HepG2 (cell line): Measurements from ENCODE around the gene ITGB3. TPM values are rescaled to one million over a fixed set of nuclear protein-coding genes. Genes with fewer than 3 reads are reported as not detected.

ENCODE experiments used
- ATAC-seq: fragments of 200-7000 bp; cut with Tn5 transposase; 3 replicates; pipeline ENCODE4 v1.9.1; 2020; ENCODE audit warnings: mild to moderate bottlenecking, moderate library complexity
- BruUV-seq: library from RNA; stranded (reverse); fragments of 400-500 nt; replicated peaks from 2 replicates; lab custom pipeline; 2021; lab: Mats Ljungman, UMichigan
- CTCF ChIA-PET: fragments of 300-600 bp; formaldehyde crosslinking; extraction: SDS; loops from one replicate; lab custom pipeline; 2021; ENCODE audit warnings: low total read pairs, inconsistent platforms, low intra/inter-chr PET ratio; lab: Yijun Ruan, JAX
- POLR2A ChIA-PET: fragments of 350-600 bp; sonication (Branson Sonifier 250); formaldehyde crosslinking; loops from one replicate; lab custom pipeline; 2020; ENCODE audit warnings: antibody characterized with exemption, inconsistent platforms; lab: Yijun Ruan, JAX
- DNase-seq: peaks from one replicate; pipeline ENCODE4 v3.0.0-alpha.2; 2015; ENCODE audit warnings: low spot score
- FAIRE-seq: peaks from 3 replicates; lab custom pipeline; 2011; peaks lifted over from hg19 to GRCh38; lab: Jason Lieb, UNC
- H2AFZ ChIP-seq: one replicate; pipeline ENCODE4 v1.6.1; 2011; ENCODE audit warnings: low read length, inconsistent platforms
- H3K27ac ChIP-seq: fragments of 300-600 bp; 3 replicates; pipeline ENCODE4 v1.8.0; 2011; ENCODE audit warnings: mixed run types, mild to moderate bottlenecking, mixed read lengths, low read length, inconsistent platforms; ENCODE audit not compliant: insufficient read depth; ENCODE audit errors: extremely low read length
- H3K27me3 ChIP-seq, 2 experiments: fragments of 200-600 bp in 1 of 2; 2 replicates in 1 of 2; 3 replicates in 1 of 2; pipeline versions ENCODE4 v1.6.0 to v1.8.0; 2011; ENCODE audit warnings: low read length in 2 of 2, mild to moderate bottlenecking in 2 of 2, moderate library complexity in 2 of 2, inconsistent platforms in 1 of 2; ENCODE audit not compliant: insufficient read depth in 2 of 2, control insufficient read depth in 1 of 2
- H3K36me3 ChIP-seq, 2 experiments: fragments of 200-600 bp in 1 of 2; replicated peaks in 1 of 2; 2 replicates in 1 of 2; 3 replicates in 1 of 2; pipeline versions ENCODE4 v1.5.1 to v1.8.0; 2011; ENCODE audit warnings: low read length in 2 of 2, inconsistent platforms in 1 of 2; ENCODE audit not compliant: insufficient read depth in 2 of 2, control insufficient read depth in 1 of 2
- H3K4me1 ChIP-seq: 2 replicates; pipeline ENCODE4 v1.5.1; 2012; ENCODE audit warnings: low read length, inconsistent platforms; ENCODE audit not compliant: insufficient read depth
- H3K4me2 ChIP-seq: 2 replicates; pipeline ENCODE4 v1.6.0; 2011; ENCODE audit warnings: low read depth, low read length, inconsistent platforms
- H3K4me3 ChIP-seq, 3 experiments: fragments of 200-600 bp in 1 of 3; sonication (generic), shearing (Covaris generic) in 1 of 3; replicated peaks in 1 of 3; 2 replicates each; pipeline ENCODE4 v1.5.1; 2011 to 2016; ENCODE audit warnings: low read length in 3 of 3, inconsistent platforms in 2 of 3, low read depth in 2 of 3, mild to moderate bottlenecking in 2 of 3, control low read depth in 1 of 3, mixed read lengths in 1 of 3; ENCODE audit not compliant: insufficient read depth in 1 of 3
- H3K79me2 ChIP-seq: one replicate; pipeline ENCODE4 v1.6.1; 2011; ENCODE audit warnings: low read length, inconsistent platforms; ENCODE audit not compliant: insufficient read depth
- H3K9ac ChIP-seq: 2 replicates; pipeline ENCODE4 v1.6.0; 2011; ENCODE audit warnings: mild to moderate bottlenecking, low read depth, low read length, inconsistent platforms; ENCODE audit not compliant: insufficient read depth
- H3K9me3 ChIP-seq: 2 replicates; pipeline ENCODE4 v1.5.1; 2012; ENCODE audit warnings: mild to moderate bottlenecking, low read length
- H4K20me1 ChIP-seq: 2 replicates; pipeline ENCODE4 v1.6.0; 2011; ENCODE audit warnings: inconsistent platforms, mild to moderate bottlenecking, low read length, moderate library complexity; ENCODE audit not compliant: insufficient read depth
- CEBPB ChIP-seq: IDR thresholded peaks from 2 replicates; pipeline ENCODE4 v1.6.1; 2011; ENCODE audit warnings: low read depth, low read length, improper control_type of control experiment, borderline replicate concordance
- CEBPG ChIP-seq: IDR thresholded peaks from 2 replicates; pipeline ENCODE4 v1.6.1; 2016
- EP300 ChIP-seq, 3 experiments: sonication (generic) in 1 of 3; formaldehyde crosslinking in 1 of 3; IDR thresholded peaks; 2 replicates each; pipeline versions ENCODE4 v1.5.1 to v1.6.1; 2011 to 2020; ENCODE audit warnings: low read depth in 2 of 3, low read length in 2 of 3, borderline replicate concordance in 1 of 3, improper control_type of control experiment in 1 of 3, mild to moderate bottlenecking in 1 of 3, missing genetic modification reagents in 1 of 3, moderate library complexity in 1 of 3
- HNF1B ChIP-seq: sonication (generic); formaldehyde crosslinking; IDR thresholded peaks from 2 replicates; pipeline ENCODE4 v1.5.1; 2020; ENCODE audit warnings: mild to moderate bottlenecking, moderate library complexity, missing genetic modification reagents
- MAFF ChIP-seq: IDR thresholded peaks from 2 replicates; pipeline ENCODE4 v1.6.1; 2011; ENCODE audit warnings: low read depth, low read length, improper control_type of control experiment
- SALL1 ChIP-seq: sonication (generic); formaldehyde crosslinking; IDR thresholded peaks from 2 replicates; pipeline ENCODE4 v1.8.0; 2022; ENCODE audit warnings: mild to moderate bottlenecking, missing genetic modification reagents
- TEAD3 ChIP-seq: optimal IDR thresholded peaks from 2 replicates; pipeline ENCODE3; 2016; ENCODE audit warnings: borderline replicate concordance
- ZNF121 ChIP-seq: sonication (generic); formaldehyde crosslinking; IDR thresholded peaks from 2 replicates; pipeline ENCODE4 v1.5.0; 2020; ENCODE audit warnings: mild to moderate bottlenecking, missing genetic modification reagents
- ZNF263 ChIP-seq: sonication (generic); formaldehyde crosslinking; IDR thresholded peaks from 2 replicates; pipeline ENCODE4 v1.4.0; 2020; ENCODE audit warnings: missing genetic modification reagents
- ZNF362 ChIP-seq: sonication (generic); formaldehyde crosslinking; IDR thresholded peaks from 2 replicates; pipeline ENCODE4 v1.4.0; 2020; ENCODE audit warnings: missing genetic modification reagents, mild to moderate bottlenecking, borderline replicate concordance
- ZNF414 ChIP-seq: sonication (generic); formaldehyde crosslinking; IDR thresholded peaks from 2 replicates; pipeline ENCODE4 v1.5.0; 2020; ENCODE audit warnings: missing genetic modification reagents
- WGBS: methylation state at CpG from one replicate; pipeline ENCODE4 v1.1.6; 2017; ENCODE audit warnings: low lambda C conversion rate; 5-methylcytosine and 5-hydroxymethylcytosine counted together
- in situ Hi-C: cut with HindIII; loops from 2 replicates; pipeline ENCODE4 v1.10.0; 2017; ENCODE audit warnings: low pct_unique_long_range_greater_than_20kb; ENCODE audit not compliant: extremely low pct_ligation_motif_present
- intact Hi-C: fragments of 100-400 bp; cut with micrococcal nuclease; formaldehyde crosslinking; loops from one replicate; pipeline ENCODE4 v1.10.0; 2022; ENCODE audit not compliant: unreplicated experiment
- polyA plus RNA-seq, 8 experiments: library from polyadenylated mRNA; depleted of rRNA in 3 of 8; stranded (reverse) in 7 of 8; unstranded in 1 of 8; fragments of >200 nt; fragmentation: Illumina TruSeq in 4 of 8; extraction: Trizol in 4 of 8; gene quantifications; 2 replicates each; pipeline versions ENCODE4 v1.2.1 to v1.2.3, GENCODE V29; 2011 to 2016; ENCODE audit warnings: low read depth in 4 of 8, missing spikeins in 1 of 8, mixed read lengths in 1 of 8; ENCODE audit not compliant: insufficient read depth in 1 of 8
- total RNA-seq, 5 experiments: library from RNA; depleted of rRNA; stranded (reverse); fragments of >200 nt; fragmentation: Illumina TruSeq; extraction: Trizol; gene quantifications; 2 replicates each; pipeline ENCODE4 v1.2.3, GENCODE V29; 2016; ENCODE audit warnings: low read depth in 1 of 5

Gene ITGB3
- total and polyA plus RNA-seq, 2 of the 13 experiments (the other 11 are each of a cell fraction or from before 2014, with no cell fraction given), result 0.09 to 0.31 TPM

GRCh38 chr17:47230864-47231263 is 22.8 kb upstream of the ITGB3 start:
- CTCF ChIA-PET, result interaction anchor here (3.1 kb wide), 1 partner anchor 84 kb away, joined by 65 read pairs; no protein-coding TSS in a partner anchor
- no peak overlapping the region for H3K27ac ChIP-seq
- peaks cover 1 to 16% of the 10 kb centered on the region in 2 experiments; a peak in 2 of 5 replicates for H3K27me3 ChIP-seq
- H3K36me3 ChIP-seq, result no peaks in the 10 kb centered on the region
- peak overlapping the region; percentile 84 for H3K4me2 ChIP-seq
- H4K20me1 ChIP-seq, result no peaks in the 10 kb centered on the region
- FAIRE-seq (no peak), DNase-seq (no peak)
- no peak overlapping the region for H2AFZ ChIP-seq
- BruUV-seq, result no TSS peak
- POLR2A ChIA-PET, result no interaction called here
- intact Hi-C loops, result no loop called here
- H3K9me3 ChIP-seq, result no peaks in the 10 kb centered on the region
- H3K9ac ChIP-seq, result no peak overlapping the region
- TF ChIP-seq ZNF263 (peak; percentile 9; the same call in 1 of the 2 replicates), SALL1 (0 out of 2 replicates have a peak, but pooled peaks have one; percentile 26), HNF1B (CRISPR knock-in tag) (0 out of 2 replicates have a peak, but pooled peaks have one; percentile 27), MAFF (no peak), ZNF121 (CRISPR knock-in tag) (peak; percentile 82), EP300 (IDR thresholded peaks at IDR 0.05; ENCODE audit: low read depth in 2 of 2, low read length in 2 of 2) (no peak), EP300 (CRISPR knock-in tag; IDR thresholded peaks at IDR 0.05; ENCODE audit: borderline replicate concordance) (no peak), CEBPB (peak; percentile 89), TEAD3 (peak; percentile 16), ZNF362 (0 out of 2 replicates have a peak, but pooled peaks have one; percentile 61), ZNF414 (CRISPR knock-in tag) (0 out of 2 replicates have a peak, but pooled peaks have one; percentile 39), CEBPG (CRISPR knock-in tag) (peak; percentile 83)
- TF ChIP-seq, all 625 proteins: peak for 9
- ATAC-seq, result peak; percentile 64
- peaks cover 25% of the 10 kb centered on the region for H3K4me1 ChIP-seq
- 5% methylated on average over 10 of the region's 10 CpGs for WGBS
- in situ Hi-C loops, result loop anchor here (5.0 kb wide), 1 partner anchor 86 kb away; no protein-coding TSS in a partner anchor
- H3K4me3 ChIP-seq, result peak overlapping the region; percentile 39 to 62 (median 46)
- no peaks in the 10 kb centered on the region for H3K79me2 ChIP-seq
